ENCODE data around the gene GSTM4.

DNA sequence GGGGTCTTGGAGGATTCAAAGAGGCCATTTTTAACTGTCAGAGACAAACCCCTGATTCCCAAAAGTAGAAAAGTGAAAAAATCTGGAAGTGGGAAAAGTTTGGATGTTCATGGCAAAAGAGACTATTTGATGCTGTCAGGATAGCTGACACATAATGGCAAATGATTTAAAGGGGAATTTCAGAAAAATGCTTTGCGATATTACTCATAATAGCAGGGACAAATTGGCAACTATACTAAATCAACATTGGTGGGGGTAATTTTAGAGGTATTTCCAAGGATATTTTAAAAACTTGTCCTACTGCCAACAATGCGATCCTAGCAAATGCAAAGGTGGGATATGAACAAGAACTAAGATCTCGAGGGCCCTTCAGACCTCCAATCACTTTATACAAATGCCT is 5.3 kb upstream of the GSTM4 start:
- TF ChIP-seq, protein P1, sequence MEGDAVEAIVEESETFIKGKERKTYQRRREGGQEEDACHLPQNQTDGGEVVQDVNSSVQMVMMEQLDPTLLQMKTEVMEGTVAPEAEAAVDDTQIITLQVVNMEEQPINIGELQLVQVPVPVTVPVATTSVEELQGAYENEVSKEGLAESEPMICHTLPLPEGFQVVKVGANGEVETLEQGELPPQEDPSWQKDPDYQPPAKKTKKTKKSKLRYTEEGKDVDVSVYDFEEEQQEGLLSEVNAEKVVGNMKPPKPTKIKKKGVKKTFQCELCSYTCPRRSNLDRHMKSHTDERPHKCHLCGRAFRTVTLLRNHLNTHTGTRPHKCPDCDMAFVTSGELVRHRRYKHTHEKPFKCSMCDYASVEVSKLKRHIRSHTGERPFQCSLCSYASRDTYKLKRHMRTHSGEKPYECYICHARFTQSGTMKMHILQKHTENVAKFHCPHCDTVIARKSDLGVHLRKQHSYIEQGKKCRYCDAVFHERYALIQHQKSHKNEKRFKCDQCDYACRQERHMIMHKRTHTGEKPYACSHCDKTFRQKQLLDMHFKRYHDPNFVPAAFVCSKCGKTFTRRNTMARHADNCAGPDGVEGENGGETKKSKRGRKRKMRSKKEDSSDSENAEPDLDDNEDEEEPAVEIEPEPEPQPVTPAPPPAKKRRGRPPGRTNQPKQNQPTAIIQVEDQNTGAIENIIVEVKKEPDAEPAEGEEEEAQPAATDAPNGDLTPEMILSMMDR (IDR thresholded peaks at IDR 0.05; ENCODE audit: low read depth, low read length, missing input control), result no peak
- TF ChIP-seq GABPA (IDR thresholded peaks at IDR 0.05 in 1 of 2, conservative IDR thresholded peaks at IDR 0.05 in 1 of 2) (no peak), TAF1 (conservative IDR thresholded peaks at IDR 0.05) (no peak), REST (IDR thresholded peaks at IDR 0.05) (no peak)
